Measurements from ENCODE around the gene PBX2.

- peak; percentile 43 for TF ChIP-seq POLR2AphosphoS5 (IDR thresholded peaks at IDR 0.05)
- TF ChIP-seq CTCF (IDR thresholded peaks at IDR 0.05) = no peak
Observed at GRCh38 chr6:32177183-32177787, 12.7 kb downstream of the PBX2 start.
